Gastrocnemius medialis (tissue), 4 donors: ENCODE data around the gene LHFPL6.

Source experiments
- POLR2A ChIP-seq, 2 donors: fragments of 450-650 bp; IDR thresholded peaks; one replicate each; pipeline ENCODE4 v1.6.1; 2017; ENCODE audit warnings: antibody characterized with exemption in 2 of 2, mild to moderate bottlenecking in 2 of 2, moderate library complexity in 2 of 2
- TF ChIP-seq, protein P1 (sequence below), 5 experiments: fragments of 450-650 bp in 3 of 5; fragments of 200-600 bp in 2 of 5; sonication (generic) in 2 of 5; IDR thresholded peaks in 4 of 5; conservative IDR thresholded peaks in 1 of 5; 1 replicate in 4 of 5; 2 replicates in 1 of 5; pipeline ENCODE4 v1.5.1; 2016 to 2019; ENCODE audit warnings: antibody characterized with exemption in 5 of 5, mild to moderate bottlenecking in 3 of 5, moderate library complexity in 3 of 5

DNA sequence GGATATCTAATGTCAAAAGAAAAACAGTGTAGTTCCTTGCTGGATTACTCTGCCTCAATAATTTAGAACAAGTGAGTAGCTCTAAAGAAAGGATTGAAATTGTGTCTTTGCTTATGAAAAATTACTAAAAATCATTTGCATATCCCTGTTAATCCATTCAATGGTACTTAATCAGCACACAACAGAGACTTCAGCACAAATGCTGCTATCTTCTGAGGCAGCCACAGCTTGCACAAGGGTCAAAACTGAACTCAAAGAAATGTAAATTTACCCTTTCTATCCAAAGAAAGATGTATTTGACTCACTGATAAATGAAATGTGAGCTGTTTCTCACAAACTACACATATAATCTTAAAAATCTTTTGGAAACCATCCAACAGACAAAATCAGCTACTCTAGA is 116.2 kb downstream of the LHFPL6 start:
- TF ChIP-seq, protein P1, sequence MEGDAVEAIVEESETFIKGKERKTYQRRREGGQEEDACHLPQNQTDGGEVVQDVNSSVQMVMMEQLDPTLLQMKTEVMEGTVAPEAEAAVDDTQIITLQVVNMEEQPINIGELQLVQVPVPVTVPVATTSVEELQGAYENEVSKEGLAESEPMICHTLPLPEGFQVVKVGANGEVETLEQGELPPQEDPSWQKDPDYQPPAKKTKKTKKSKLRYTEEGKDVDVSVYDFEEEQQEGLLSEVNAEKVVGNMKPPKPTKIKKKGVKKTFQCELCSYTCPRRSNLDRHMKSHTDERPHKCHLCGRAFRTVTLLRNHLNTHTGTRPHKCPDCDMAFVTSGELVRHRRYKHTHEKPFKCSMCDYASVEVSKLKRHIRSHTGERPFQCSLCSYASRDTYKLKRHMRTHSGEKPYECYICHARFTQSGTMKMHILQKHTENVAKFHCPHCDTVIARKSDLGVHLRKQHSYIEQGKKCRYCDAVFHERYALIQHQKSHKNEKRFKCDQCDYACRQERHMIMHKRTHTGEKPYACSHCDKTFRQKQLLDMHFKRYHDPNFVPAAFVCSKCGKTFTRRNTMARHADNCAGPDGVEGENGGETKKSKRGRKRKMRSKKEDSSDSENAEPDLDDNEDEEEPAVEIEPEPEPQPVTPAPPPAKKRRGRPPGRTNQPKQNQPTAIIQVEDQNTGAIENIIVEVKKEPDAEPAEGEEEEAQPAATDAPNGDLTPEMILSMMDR (IDR thresholded peaks at IDR 0.05 in 4 of 5, conservative IDR thresholded peaks at IDR 0.05 in 1 of 5): no peak
- no peak for TF ChIP-seq POLR2A (IDR thresholded peaks at IDR 0.05)
